Skeletal muscle cell (primary cell): ENCODE measurements around the gene TRIM17.

Source experiments
- DNase-seq: peaks from one replicate; pipeline ENCODE4 v3.0.0-alpha.2; 2010; ENCODE audit warnings: low read depth
- H3K4me3 ChIP-seq: 2 replicates; pipeline ENCODE4 v1.5.1; 2011; ENCODE audit warnings: low read depth, mild to moderate bottlenecking, control low read depth, low read length, moderate library complexity

Gene TRIM17

GRCh38 chr1:228362141-228362883 lies 54.3 kb downstream of the TRIM17 start:
- H3K4me3 ChIP-seq = no peak overlapping the region
- DNase-seq = no peak

GRCh38 chr1:228361314-228362140 lies 55.1 kb downstream of the TRIM17 start:
- no peak for DNase-seq
- no peak overlapping the region for H3K4me3 ChIP-seq

- H3K4me3 ChIP-seq = no peak overlapping the region
- no peak for DNase-seq
Measured at GRCh38 chr1:228360533-228361313, 55.9 kb downstream of the TRIM17 start.

- H3K4me3 ChIP-seq = no peak overlapping the region
- DNase-seq = no peak
Measured at GRCh38 chr1:228359613-228360532, 56.8 kb downstream of the TRIM17 start.

- no peak for DNase-seq
- H3K4me3 ChIP-seq = no peak overlapping the region
Measured at GRCh38 chr1:228358764-228359612, 57.7 kb downstream of the TRIM17 start.

GRCh38 chr1:228358039-228358763 lies 58.5 kb downstream of the TRIM17 start:
- no peak overlapping the region for H3K4me3 ChIP-seq
- no peak for DNase-seq
